ENCODE data around the gene PHLDB1.
"Not testable (repeated sequence)": the region's sequence is repeated elsewhere in the genome, so short reads cannot be mapped to it uniquely, and the experiment has no call there.

PHLDB1 gene

DNA sequence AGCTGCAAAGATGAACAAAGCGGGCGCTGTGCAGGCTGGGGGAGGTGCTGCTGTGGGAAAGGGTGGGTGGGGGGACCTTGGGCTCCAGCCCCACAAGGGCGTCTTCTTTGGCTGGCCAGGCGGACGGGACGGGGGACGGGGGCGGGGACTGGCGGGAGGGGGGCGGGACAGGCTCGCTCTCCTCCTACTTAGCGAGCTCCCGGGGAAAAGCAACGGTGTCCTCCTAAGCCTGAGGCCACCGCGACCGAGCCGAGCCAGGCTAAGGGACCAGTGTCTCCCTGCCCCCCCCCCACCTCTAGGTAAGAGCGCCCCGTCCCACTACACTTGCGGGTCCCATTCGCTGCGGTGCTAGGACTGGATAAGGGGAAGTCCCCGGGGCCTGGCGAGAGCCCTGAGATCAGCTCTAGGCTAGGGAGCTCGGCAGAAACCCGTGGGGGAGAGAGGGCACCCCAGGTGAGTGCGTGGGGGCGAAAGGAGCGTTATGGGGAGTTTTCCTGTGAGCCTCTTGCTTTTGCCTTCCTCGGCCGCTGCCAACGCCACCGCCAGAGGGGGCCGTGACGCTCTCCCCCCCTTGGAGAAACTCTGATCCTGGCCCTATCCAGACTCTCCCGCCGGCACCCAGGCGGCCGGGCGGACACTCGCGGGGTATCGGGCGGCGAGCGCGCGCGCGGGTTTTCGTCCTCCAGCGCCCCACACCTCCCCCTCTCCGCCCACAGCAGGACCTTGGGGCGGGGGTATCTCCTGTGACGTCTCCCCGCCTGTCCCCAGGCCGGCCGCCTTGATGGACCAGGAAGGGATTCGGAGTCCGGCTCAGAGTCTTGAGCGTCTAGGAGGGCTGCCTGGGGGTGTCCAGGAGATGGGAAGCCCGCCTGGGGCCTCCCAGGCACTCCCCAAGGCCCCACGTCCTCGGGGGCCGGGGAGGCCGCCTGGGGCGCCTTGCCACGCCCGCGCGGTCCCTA is at the start of gene PHLDB1:
PHLDB1 (plus strand) TSS at position 215 of the 959 bp plus-strand sequence. CDS start 6,222 bp downstream, outside the sequence.
- Histone ChIP-seq H3K36me3 (ENCODE audit: insufficient read depth, low read length) (peaks cover 4% of the 10 kb centered on the region; the same call in 1 of the 2 replicates), H3K9me3 (ENCODE audit: low read depth, low read length) (no peaks in the 10 kb centered on the region), H3K4me3 (peak within 1 kb of the TSS; percentile 56), H3K9ac (ENCODE audit: insufficient read length) (no peak within 1 kb of the TSS), H3K27ac (peak within 1 kb of the TSS; percentile 88)
- no peak for TF ChIP-seq FOXP2 (optimal IDR thresholded peaks at IDR 0.05; ENCODE audit: control extremely low read depth, extremely low read length, insufficient read depth)
- TF ChIP-seq EZH2 (IDR thresholded peaks at IDR 0.05): no peak
- TF ChIP-seq POLR2AphosphoS5 (IDR thresholded peaks at IDR 0.05; ENCODE audit: borderline replicate concordance, low read depth, low read length): no peak
- no peak for DNase-seq (ENCODE audit: low read depth, low spot score)

DNA sequence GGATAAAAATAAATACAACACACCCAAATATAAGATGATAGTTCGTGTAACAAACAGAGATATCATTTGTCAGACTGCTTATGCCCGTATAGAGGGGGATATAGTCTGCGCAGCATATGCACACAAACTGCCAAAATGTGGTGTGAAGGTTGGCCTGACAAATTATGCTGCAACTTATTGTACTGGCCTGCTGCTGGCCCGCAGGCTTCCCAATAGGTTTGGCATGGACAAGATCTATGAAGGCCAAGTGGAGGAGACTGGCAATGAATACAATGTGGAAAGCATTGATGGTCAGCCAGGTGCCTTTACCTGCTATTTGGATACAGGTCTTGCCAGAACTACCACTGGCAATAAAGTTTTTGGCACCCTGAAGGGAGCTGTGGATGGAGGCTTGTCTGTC is 46.6 kb upstream of the PHLDB1 start:
- no peak overlapping the region for H3K27ac ChIP-seq
- DNase-seq (ENCODE audit: low read depth, low spot score): no peak
- H3K4me3 ChIP-seq: no peak overlapping the region
- no peaks in the 10 kb centered on the region for H3K9me3 ChIP-seq (ENCODE audit: low read depth, low read length)
- no peak overlapping the region for H3K9ac ChIP-seq (ENCODE audit: insufficient read length)
- TF ChIP-seq FOXP2 (optimal IDR thresholded peaks at IDR 0.05; ENCODE audit: control extremely low read depth, extremely low read length, insufficient read depth) (no peak), POLR2AphosphoS5 (IDR thresholded peaks at IDR 0.05; ENCODE audit: borderline replicate concordance, low read depth, low read length) (no peak), EZH2 (IDR thresholded peaks at IDR 0.05) (no peak)
- no peaks in the 10 kb centered on the region for H3K36me3 ChIP-seq (ENCODE audit: insufficient read depth, low read length)

DNA sequence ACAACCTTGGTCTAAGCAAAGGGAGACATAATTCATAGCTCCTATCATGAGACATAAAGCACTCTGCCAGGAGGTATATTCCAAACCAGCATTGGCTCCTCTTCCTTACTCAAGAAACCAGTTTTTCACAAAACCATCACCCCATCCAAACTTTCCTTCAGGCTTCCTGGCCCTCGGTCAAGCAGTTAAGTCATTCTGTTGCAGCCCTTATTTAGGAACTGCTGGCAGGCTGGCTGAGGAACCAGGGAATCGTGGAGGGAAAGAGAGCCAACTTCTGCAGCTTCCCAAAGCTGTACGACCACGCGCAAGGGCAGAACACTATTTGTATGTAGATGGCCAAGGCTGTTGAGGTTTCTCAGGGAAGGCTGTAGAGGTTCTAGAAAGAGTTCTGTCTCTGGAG is 42.4 kb upstream of the PHLDB1 start:
- H3K27ac ChIP-seq: no peak overlapping the region
- no peaks in the 10 kb centered on the region for H3K9me3 ChIP-seq (ENCODE audit: low read depth, low read length)
- H3K9ac ChIP-seq (ENCODE audit: insufficient read length): peak overlapping the region; percentile 32
- H3K36me3 ChIP-seq (ENCODE audit: insufficient read depth, low read length): no peaks in the 10 kb centered on the region
- TF ChIP-seq FOXP2 (optimal IDR thresholded peaks at IDR 0.05; ENCODE audit: control extremely low read depth, extremely low read length, insufficient read depth): no peak
- no peak for TF ChIP-seq POLR2AphosphoS5 (IDR thresholded peaks at IDR 0.05; ENCODE audit: borderline replicate concordance, low read depth, low read length)
- no peak for TF ChIP-seq EZH2 (IDR thresholded peaks at IDR 0.05)
- H3K4me3 ChIP-seq: peak overlapping the region; percentile 40
- no peak for DNase-seq (ENCODE audit: low read depth, low spot score)

DNA sequence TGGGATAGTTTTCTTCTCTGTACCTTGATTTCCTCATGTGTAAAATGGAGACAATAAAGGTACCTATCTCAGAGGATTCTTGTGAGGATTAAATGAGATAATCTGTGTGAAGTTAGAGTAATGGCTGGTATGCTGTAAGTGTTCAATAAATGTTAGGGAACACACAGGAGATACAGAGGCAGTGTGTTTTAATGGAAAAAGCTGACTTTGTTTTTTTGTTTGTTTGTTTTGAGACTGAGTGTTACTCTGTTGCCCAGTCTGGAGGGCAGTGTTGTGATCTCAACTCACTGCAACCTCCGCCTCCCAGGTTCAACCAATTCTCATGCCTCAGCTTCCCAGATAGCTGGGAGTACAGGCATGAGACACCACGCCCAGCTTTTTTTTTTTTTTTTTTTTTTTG is 37.7 kb upstream of the PHLDB1 start:
- H3K9me3 ChIP-seq (ENCODE audit: low read depth, low read length): no peaks in the 10 kb centered on the region
- no peak overlapping the region for H3K4me3 ChIP-seq
- no peak overlapping the region for H3K27ac ChIP-seq
- no peak for DNase-seq (ENCODE audit: low read depth, low spot score)
- TF ChIP-seq POLR2AphosphoS5 (IDR thresholded peaks at IDR 0.05; ENCODE audit: borderline replicate concordance, low read depth, low read length) (no peak), EZH2 (IDR thresholded peaks at IDR 0.05) (no peak), FOXP2 (optimal IDR thresholded peaks at IDR 0.05; ENCODE audit: control extremely low read depth, extremely low read length, insufficient read depth) (no peak)
- no peaks in the 10 kb centered on the region for H3K36me3 ChIP-seq (ENCODE audit: insufficient read depth, low read length)
- H3K9ac ChIP-seq (ENCODE audit: insufficient read length): no peak overlapping the region

DNA sequence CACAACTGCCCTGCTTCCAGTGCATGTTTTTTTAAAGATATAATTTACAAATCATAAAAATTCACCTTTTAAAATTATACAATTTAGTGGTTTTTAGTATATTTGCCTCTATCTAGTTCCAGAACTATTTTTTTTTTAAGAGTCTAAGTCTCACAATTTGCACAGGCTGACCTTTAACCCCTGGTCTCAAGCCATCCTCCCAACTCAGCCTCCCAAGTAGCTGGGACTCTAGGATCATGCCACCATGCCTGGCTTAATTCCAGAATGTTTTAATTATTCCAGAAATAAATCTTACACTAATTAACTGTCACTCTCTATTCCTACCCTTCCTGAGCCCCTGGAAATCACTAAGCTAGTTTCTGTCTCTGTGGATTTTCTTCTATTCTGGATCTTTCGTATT is 36.6 kb upstream of the PHLDB1 start:
- Histone ChIP-seq H3K36me3 (ENCODE audit: insufficient read depth, low read length) (no peaks in the 10 kb centered on the region), H3K4me3 (no peak overlapping the region), H3K9me3 (ENCODE audit: low read depth, low read length) (no peaks in the 10 kb centered on the region), H3K27ac (no peak overlapping the region), H3K9ac (ENCODE audit: insufficient read length) (no peak overlapping the region)
- no peak for TF ChIP-seq EZH2 (IDR thresholded peaks at IDR 0.05)
- TF ChIP-seq POLR2AphosphoS5 (IDR thresholded peaks at IDR 0.05; ENCODE audit: borderline replicate concordance, low read depth, low read length): no peak
- no peak for TF ChIP-seq FOXP2 (optimal IDR thresholded peaks at IDR 0.05; ENCODE audit: control extremely low read depth, extremely low read length, insufficient read depth)
- no peak for DNase-seq (ENCODE audit: low read depth, low spot score)

DNA sequence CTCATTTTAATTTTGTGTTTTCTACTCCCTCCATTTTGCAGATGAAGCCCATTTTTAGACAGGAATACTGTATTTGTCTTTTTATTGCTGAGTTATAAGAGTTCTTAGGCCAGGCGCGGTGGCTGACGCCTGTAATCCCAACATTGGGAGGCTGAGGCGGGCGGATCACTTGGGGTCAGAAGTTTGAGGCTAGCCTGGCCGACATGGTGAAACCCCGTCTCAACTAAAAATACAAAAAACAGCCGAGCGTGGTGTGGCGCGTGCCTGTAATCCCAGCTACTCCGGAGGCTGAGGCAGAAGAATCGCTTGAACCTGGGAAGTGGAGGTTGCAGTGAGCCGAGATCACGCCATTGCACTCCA is 35.7 kb upstream of the PHLDB1 start:
- not testable (repeated sequence) for H3K27ac ChIP-seq; DNase-seq (ENCODE audit: low read depth, low spot score); H3K36me3 ChIP-seq (ENCODE audit: insufficient read depth, low read length); H3K9me3 ChIP-seq (ENCODE audit: low read depth, low read length)
- peak overlapping the region; percentile 98 for H3K9ac ChIP-seq (ENCODE audit: insufficient read length)
- peak overlapping the region; percentile 98 for H3K4me3 ChIP-seq

DNA sequence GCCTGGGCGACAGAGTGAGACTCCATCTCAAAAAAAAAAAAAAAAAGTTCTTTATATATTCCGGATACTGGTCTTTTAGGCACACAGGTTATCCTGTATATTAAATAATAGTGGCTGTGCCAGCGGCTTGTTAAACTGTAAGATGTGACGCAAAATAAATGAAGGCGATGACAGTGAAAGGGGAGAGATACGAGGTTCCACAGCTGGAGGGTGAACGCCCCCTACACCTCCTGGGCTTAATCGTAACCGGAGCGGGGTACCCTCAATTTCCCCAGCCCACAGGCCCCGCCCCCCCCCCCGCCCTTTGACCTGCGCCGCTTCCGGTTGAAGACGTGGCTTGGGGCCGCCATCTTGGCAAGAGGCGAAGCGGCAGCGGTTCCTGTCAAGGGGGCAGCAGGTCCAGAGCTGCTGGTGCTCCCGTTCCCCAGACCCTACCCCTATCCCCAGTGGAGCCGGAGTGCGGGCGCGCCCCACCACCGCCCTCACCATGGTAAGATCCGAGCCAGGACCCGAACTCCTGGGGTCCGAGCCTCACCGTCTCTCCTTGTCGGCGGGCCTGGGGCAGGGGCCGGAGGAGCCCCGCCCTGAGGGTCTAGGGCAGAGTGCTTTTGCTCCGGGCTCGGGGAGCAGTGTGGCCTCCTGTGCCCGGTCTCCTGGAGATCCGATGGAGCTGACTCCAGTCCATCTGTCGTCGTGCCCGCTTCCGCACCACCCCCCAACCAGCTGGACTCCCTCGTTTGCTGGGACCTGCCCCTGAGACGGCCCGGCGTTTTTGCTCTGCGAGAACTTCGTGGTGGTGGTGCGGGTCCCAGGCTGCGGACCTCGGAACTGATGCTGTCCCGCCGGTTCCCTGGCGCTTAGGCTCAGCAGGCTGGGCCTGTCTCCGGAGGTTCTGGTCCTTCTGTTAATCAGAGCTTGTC is 35.1 kb upstream of the PHLDB1 start, which contains the start of gene ARCN1:
ARCN1 (plus strand) TSS at position 349 of the 920 bp plus-strand sequence; CDS start at position 488, 139 bp downstream.
- no peak for DNase-seq (ENCODE audit: low read depth, low spot score)
- H3K4me3 ChIP-seq: peak within 1 kb of the TSS; percentile 98
- peak within 1 kb of the TSS; percentile 98 for H3K9ac ChIP-seq (ENCODE audit: insufficient read length)
- peak within 1 kb of the TSS; percentile 79 for H3K27ac ChIP-seq
- no peaks in the 10 kb centered on the region; the same call in 1 of the 2 replicates for H3K36me3 ChIP-seq (ENCODE audit: insufficient read depth, low read length)
- TF ChIP-seq POLR2AphosphoS5 (IDR thresholded peaks at IDR 0.05; ENCODE audit: borderline replicate concordance, low read depth, low read length) (peak; percentile 74), FOXP2 (optimal IDR thresholded peaks at IDR 0.05; ENCODE audit: control extremely low read depth, extremely low read length, insufficient read depth) (no peak)
- H3K9me3 ChIP-seq (ENCODE audit: low read depth, low read length): no peaks in the 10 kb centered on the region

DNA sequence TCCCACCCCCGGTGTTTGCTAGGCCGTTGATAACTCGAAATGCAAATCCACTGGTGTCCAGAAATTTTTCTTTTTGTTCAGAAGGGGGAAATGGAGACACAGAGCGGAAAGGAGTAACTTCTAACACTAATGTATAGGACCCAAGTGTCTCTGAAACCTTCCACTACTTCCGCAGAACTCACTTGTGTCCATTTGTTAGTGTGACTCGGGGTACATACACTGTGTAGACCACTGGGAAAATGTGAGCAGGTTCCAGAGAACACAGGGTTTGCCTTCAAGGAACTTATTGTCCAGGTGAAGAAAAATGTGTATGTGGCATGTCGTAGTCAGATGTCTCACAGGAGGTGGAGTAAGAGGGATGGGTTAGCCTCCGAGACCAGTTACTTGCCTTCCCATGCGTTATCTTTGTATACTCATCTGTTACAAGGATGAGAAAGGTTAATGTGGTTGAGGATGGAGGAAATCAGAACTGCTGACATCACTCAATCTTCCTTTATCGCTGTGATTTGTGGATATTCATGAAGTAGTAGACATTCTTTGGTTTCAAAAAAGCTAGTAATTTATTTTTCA is 34.3 kb upstream of the PHLDB1 start:
- Histone ChIP-seq H3K9me3 (ENCODE audit: low read depth, low read length) (no peaks in the 10 kb centered on the region), H3K27ac (peak overlapping the region; percentile 79)
- DNase-seq (ENCODE audit: low read depth, low spot score): no peak

More for the DNA sequence above, 34.3 kb upstream of the PHLDB1 start:
- Histone ChIP-seq H3K9ac (ENCODE audit: insufficient read length) (peak overlapping the region; percentile 98), H3K36me3 (ENCODE audit: insufficient read depth, low read length) (no peaks in the 10 kb centered on the region; the same call in 1 of the 2 replicates), H3K4me3 (peak overlapping the region; percentile 98)
- TF ChIP-seq FOXP2 (optimal IDR thresholded peaks at IDR 0.05; ENCODE audit: control extremely low read depth, extremely low read length, insufficient read depth) (no peak), EZH2 (IDR thresholded peaks at IDR 0.05) (no peak), POLR2AphosphoS5 (IDR thresholded peaks at IDR 0.05; ENCODE audit: borderline replicate concordance, low read depth, low read length) (no peak; the same call in 1 of the 2 replicates)
